Cardiac fibroblast (primary cell): Measurements from ENCODE around the gene RAP1GAP2.

Source experiments
- DNase-seq, 2 donors: peaks; one replicate each; pipeline versions ENCODE4 v3.0.0 to v3.0.0-alpha.2; 2010; ENCODE audit warnings: low read depth in 2 of 2
- H3K4me3 ChIP-seq, 2 donors: replicated peaks in 1 of 2; 1 replicate in 1 of 2; 2 replicates in 1 of 2; pipeline ENCODE4 v1.5.1; 2011; ENCODE audit warnings: low read depth in 2 of 2, low read length in 2 of 2, mild to moderate bottlenecking in 2 of 2, moderate library complexity in 1 of 2
- CTCF ChIP-seq: IDR thresholded peaks from one replicate; pipeline ENCODE4 v1.5.1; 2011; ENCODE audit warnings: low read depth, mild to moderate bottlenecking, low read length, inconsistent platforms

Gene RAP1GAP2

GRCh38 chr17:2965621-2966595, 169.7 kb downstream of the RAP1GAP2 start:
- DNase-seq = peak; percentile 50 to 53
- TF ChIP-seq CTCF = no peak
- H3K4me3 ChIP-seq = no peak overlapping the region

GRCh38 chr17:2967515-2967914, 171.3 kb downstream of the RAP1GAP2 start:
- no peak overlapping the region for H3K4me3 ChIP-seq
- no peak for TF ChIP-seq CTCF
- DNase-seq = no peak

- no peak for TF ChIP-seq CTCF
- H3K4me3 ChIP-seq = no peak overlapping the region
- no peak for DNase-seq
Observed at GRCh38 chr17:2971851-2972250, 175.6 kb downstream of the RAP1GAP2 start.

- no peak overlapping the region for H3K4me3 ChIP-seq
- no peak for TF ChIP-seq CTCF
- DNase-seq = no peak
Observed at GRCh38 chr17:2972749-2973148, 176.5 kb downstream of the RAP1GAP2 start.

GRCh38 chr17:2974347-2974746, 178.1 kb downstream of the RAP1GAP2 start:
- DNase-seq = no peak
- TF ChIP-seq CTCF = no peak
- no peak overlapping the region for H3K4me3 ChIP-seq

GRCh38 chr17:2975469-2975958, 179.3 kb downstream of the RAP1GAP2 start:
- DNase-seq = peak in 1 of 2 donors; percentile 39
- TF ChIP-seq CTCF = no peak
- peak overlapping the region in 1 of 2 donors; percentile 27 for H3K4me3 ChIP-seq
